PFSK-1 (cell line): ENCODE data around the gene RNF39.

ENCODE experiments used
- FOXP2 ChIP-seq: optimal IDR thresholded peaks from 2 replicates; pipeline ENCODE3; 2011; ENCODE audit warnings: borderline replicate concordance, control low read depth, inconsistent platforms; ENCODE audit not compliant: insufficient read depth; ENCODE audit errors: extremely low read length, extremely low read depth
- POLR2AphosphoS5 ChIP-seq: IDR thresholded peaks from 2 replicates; pipeline ENCODE4 v1.6.1; 2012; ENCODE audit warnings: low read depth, mild to moderate bottlenecking, control low read depth, low read length, moderate library complexity
- REST ChIP-seq, 2 experiments: IDR thresholded peaks; 2 replicates each; pipeline versions ENCODE4 v1.6.1 to v1.8.0; 2011 to 2012; ENCODE audit warnings: low read depth in 2 of 2, low read length in 2 of 2, control low read depth in 1 of 2, inconsistent platforms in 1 of 2, mild to moderate bottlenecking in 1 of 2, moderate library complexity in 1 of 2; ENCODE audit not compliant: insufficient read depth in 1 of 2
- SIN3A ChIP-seq: IDR thresholded peaks from 2 replicates; pipeline ENCODE4 v1.6.1; 2012; ENCODE audit warnings: mild to moderate bottlenecking, low read length, moderate library complexity, borderline replicate concordance; ENCODE audit not compliant: insufficient read depth
- TAF1 ChIP-seq: IDR thresholded peaks from 2 replicates; pipeline ENCODE4 v1.6.1; 2012; ENCODE audit warnings: low read length, control low read depth, borderline replicate concordance; ENCODE audit not compliant: insufficient read depth

RNF39 gene

GRCh38 chr6:30066082-30066481 lies 9.5 kb downstream of the RNF39 start:
- TF ChIP-seq TAF1 (no peak), SIN3A (no peak), POLR2AphosphoS5 (no peak), REST (IDR thresholded peaks at IDR 0.05; ENCODE audit: insufficient read depth in 1 of 2, low read depth in 2 of 2, low read length in 2 of 2) (no peak), FOXP2 (no peak)

- TF ChIP-seq POLR2AphosphoS5: no peak
- no peak for TF ChIP-seq REST (IDR thresholded peaks at IDR 0.05; ENCODE audit: insufficient read depth in 1 of 2, low read depth in 2 of 2, low read length in 2 of 2)
- no peak for TF ChIP-seq SIN3A
- TF ChIP-seq TAF1: no peak
- no peak for TF ChIP-seq FOXP2
These were observed 12.3 kb downstream of the RNF39 start for GRCh38 chr6:30063315-30063714.

DNA sequence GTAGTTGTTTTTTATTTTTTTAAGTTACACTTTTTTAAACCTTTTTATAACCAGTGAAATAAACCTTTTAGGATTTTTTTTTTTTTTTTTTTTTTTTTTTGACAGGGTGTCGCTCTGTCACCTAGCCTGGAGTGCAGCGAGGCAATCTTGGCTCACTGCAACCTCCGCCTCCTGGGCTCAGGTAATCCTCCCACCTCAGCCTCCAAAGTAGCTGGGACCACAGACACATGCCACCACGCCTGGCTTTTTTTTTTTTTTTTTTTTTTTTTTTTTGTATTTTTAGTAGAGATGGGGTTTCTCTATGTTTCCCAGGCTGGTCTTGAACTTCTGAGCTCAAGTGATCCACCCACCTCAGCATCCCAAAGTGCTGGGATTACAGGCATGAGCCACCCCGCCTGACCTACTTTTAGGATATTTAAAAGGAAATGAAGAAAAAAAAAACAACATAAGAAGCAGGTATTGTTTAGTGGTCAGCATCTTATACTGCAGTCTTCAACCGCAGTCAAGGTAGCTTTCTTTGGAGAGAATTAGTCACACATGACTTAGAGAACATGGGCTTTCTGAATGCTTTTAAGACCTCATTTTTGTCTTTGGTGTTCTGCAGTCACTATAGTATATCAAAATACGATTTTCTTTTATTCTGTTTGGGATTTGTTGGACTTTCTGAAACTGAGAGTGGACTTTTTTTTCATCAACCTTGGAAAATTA lies 12.9 kb downstream of the RNF39 start:
- no peak for TF ChIP-seq REST (IDR thresholded peaks at IDR 0.05; ENCODE audit: insufficient read depth in 1 of 2, low read depth in 2 of 2, low read length in 2 of 2)
- TF ChIP-seq FOXP2: no peak
- TF ChIP-seq TAF1: no peak

DNA sequence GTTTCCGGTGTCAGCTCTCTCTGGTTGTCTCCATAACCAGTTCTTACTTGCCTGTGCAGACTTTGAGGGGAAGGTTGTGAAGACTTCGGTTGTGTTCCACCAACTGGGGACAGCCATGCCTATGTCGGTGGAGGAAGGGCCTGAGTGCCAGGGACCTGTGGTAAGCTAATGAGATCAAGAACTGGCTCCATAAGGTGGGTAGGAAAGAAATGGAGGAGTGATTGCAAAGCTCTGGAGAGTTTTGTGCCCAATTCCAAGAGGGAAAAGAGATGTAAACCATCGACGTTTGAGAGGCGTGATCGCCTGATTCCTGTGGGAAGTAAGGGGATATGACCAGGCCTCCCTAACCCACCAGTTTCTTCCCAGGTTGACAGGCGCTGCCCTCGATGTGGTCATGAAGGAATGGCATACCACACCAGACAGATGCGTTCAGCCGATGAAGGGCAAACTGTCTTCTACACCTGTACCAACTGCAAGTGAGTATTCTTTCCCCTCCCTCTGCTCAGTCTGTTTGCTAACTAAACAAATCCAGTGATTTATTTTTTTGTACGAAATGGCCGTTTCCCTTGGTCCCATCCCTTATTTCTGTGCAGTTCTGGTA lies 13.6 kb downstream of the RNF39 start:
- TF ChIP-seq FOXP2 (no peak), TAF1 (no peak), SIN3A (no peak), POLR2AphosphoS5 (no peak), REST (IDR thresholded peaks at IDR 0.05; ENCODE audit: insufficient read depth in 1 of 2, low read depth in 2 of 2, low read length in 2 of 2) (no peak)
